ENCODE measurements around the gene SYPL1.

DNA sequence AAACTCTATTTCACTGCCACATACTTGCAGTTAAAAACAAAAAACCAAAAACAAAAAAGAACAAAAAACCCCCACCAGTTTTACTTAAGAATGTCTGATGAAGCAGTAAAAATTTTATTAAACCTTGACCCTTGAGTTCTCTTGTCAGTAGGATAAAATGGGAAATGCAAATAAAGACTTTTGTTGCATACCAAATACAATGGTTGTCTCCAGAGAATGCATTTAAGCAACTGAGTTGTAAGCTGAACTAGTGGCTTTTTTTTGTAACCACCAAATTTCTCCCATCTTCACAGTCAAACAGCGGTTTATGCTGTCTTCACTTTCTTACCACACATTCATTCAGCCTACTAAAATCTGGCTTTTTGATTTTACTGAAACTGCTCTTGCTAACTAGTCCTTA, 3.1 kb downstream of the SYPL1 start:
- TF ChIP-seq, protein P1, sequence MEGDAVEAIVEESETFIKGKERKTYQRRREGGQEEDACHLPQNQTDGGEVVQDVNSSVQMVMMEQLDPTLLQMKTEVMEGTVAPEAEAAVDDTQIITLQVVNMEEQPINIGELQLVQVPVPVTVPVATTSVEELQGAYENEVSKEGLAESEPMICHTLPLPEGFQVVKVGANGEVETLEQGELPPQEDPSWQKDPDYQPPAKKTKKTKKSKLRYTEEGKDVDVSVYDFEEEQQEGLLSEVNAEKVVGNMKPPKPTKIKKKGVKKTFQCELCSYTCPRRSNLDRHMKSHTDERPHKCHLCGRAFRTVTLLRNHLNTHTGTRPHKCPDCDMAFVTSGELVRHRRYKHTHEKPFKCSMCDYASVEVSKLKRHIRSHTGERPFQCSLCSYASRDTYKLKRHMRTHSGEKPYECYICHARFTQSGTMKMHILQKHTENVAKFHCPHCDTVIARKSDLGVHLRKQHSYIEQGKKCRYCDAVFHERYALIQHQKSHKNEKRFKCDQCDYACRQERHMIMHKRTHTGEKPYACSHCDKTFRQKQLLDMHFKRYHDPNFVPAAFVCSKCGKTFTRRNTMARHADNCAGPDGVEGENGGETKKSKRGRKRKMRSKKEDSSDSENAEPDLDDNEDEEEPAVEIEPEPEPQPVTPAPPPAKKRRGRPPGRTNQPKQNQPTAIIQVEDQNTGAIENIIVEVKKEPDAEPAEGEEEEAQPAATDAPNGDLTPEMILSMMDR (IDR thresholded peaks at IDR 0.05; ENCODE audit: poor library complexity), result no peak
- no peak for TF ChIP-seq EZH2 (IDR thresholded peaks at IDR 0.05; ENCODE audit: borderline replicate concordance)

Measured in hepatocyte (in vitro differentiated cells).